ENCODE results near the gene DTNA.
"Not testable (repeated sequence)": the region's sequence is repeated elsewhere in the genome, so short reads cannot be mapped to it uniquely, and the experiment has no call there.

The DTNA gene

GRCh38 chr18:34915046-34915445 lies 204.9 kb downstream of the DTNA start:
- no peak overlapping the region for H3K4me3 ChIP-seq (replicated peaks in 1 of 2; ENCODE audit: low read depth in 2 of 2, low read length in 2 of 2)
- no peak for TF ChIP-seq CTCF (IDR thresholded peaks at IDR 0.05; ENCODE audit: low read depth, low read length)
- DNase-seq (ENCODE audit: low read depth in 2 of 2) = no peak

GRCh38 chr18:34916539-34916938 lies 206.4 kb downstream of the DTNA start:
- not testable (repeated sequence) for H3K4me3 ChIP-seq (replicated peaks in 1 of 2; ENCODE audit: low read depth in 2 of 2, low read length in 2 of 2); DNase-seq (ENCODE audit: low read depth in 2 of 2)

GRCh38 chr18:34918856-34919255 lies 208.8 kb downstream of the DTNA start:
- no peak overlapping the region for H3K4me3 ChIP-seq (replicated peaks in 1 of 2; ENCODE audit: low read depth in 2 of 2, low read length in 2 of 2)
- TF ChIP-seq CTCF (IDR thresholded peaks at IDR 0.05; ENCODE audit: low read depth, low read length) = no peak
- no peak for DNase-seq (ENCODE audit: low read depth in 2 of 2)

GRCh38 chr18:34921226-34921625 lies 211.1 kb downstream of the DTNA start:
- no peak for TF ChIP-seq CTCF (IDR thresholded peaks at IDR 0.05; ENCODE audit: low read depth, low read length)
- no peak overlapping the region for H3K4me3 ChIP-seq (replicated peaks in 1 of 2; ENCODE audit: low read depth in 2 of 2, low read length in 2 of 2)
- no peak for DNase-seq (ENCODE audit: low read depth in 2 of 2)

- H3K4me3 ChIP-seq (replicated peaks in 1 of 2; ENCODE audit: low read depth in 2 of 2, low read length in 2 of 2) = no peak overlapping the region
- no peak for TF ChIP-seq CTCF (IDR thresholded peaks at IDR 0.05; ENCODE audit: low read depth, low read length)
- DNase-seq (ENCODE audit: low read depth in 2 of 2) = no peak
Observed at GRCh38 chr18:34921811-34922385, 211.8 kb downstream of the DTNA start.

GRCh38 chr18:34922594-34922993 lies 212.5 kb downstream of the DTNA start:
- H3K4me3 ChIP-seq (replicated peaks in 1 of 2; ENCODE audit: low read depth in 2 of 2, low read length in 2 of 2); DNase-seq (ENCODE audit: low read depth in 2 of 2): not testable (repeated sequence)

- no peak overlapping the region for H3K4me3 ChIP-seq (replicated peaks in 1 of 2; ENCODE audit: low read depth in 2 of 2, low read length in 2 of 2)
- no peak for TF ChIP-seq CTCF (IDR thresholded peaks at IDR 0.05; ENCODE audit: low read depth, low read length)
Observed at GRCh38 chr18:34923911-34924310, 213.8 kb downstream of the DTNA start.

GRCh38 chr18:34926683-34927082 lies 216.6 kb downstream of the DTNA start:
- no peak for TF ChIP-seq CTCF (IDR thresholded peaks at IDR 0.05; ENCODE audit: low read depth, low read length)
- no peak for DNase-seq (ENCODE audit: low read depth in 2 of 2)

More at GRCh38 chr18:34923911-34924310, 213.8 kb downstream of the DTNA start:
- DNase-seq (ENCODE audit: low read depth in 2 of 2) = no peak

More at GRCh38 chr18:34926683-34927082, 216.6 kb downstream of the DTNA start:
- H3K4me3 ChIP-seq (replicated peaks in 1 of 2; ENCODE audit: low read depth in 2 of 2, low read length in 2 of 2) = no peak overlapping the region
